ENCODE results near the gene PNISR. TPM values are rescaled to one million over a fixed set of nuclear protein-coding genes. Genes with fewer than 3 reads are reported as not detected.

PNISR gene
- total RNA-seq, 1 experiment from 2014 or later = 134 TPM

DNA sequence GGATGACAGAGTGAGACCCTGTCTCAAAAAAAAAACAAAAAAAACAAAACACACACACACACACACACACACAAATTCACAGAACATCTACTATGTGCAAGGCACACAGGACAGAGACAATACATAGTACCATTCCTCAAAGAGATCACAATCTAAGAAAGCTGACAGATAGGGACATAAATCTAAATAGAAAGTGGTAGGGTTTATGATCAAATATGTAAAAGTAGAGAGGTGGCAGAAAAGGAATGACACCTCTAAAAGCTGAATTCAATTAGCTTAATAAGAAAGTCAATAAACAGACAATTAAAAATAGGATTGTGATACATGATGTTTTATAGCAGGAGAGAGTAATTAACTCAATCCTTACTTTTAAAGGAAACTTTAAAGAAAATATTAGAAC, 48.6 kb upstream of the PNISR start:
- no peaks in the 10 kb centered on the region for H3K9me3 ChIP-seq (ENCODE audit: control insufficient read depth, low read depth, low read length)

More for the DNA sequence above, 48.6 kb upstream of the PNISR start:
- Mint-ChIP-seq H3K4me1 (no peaks in the 10 kb centered on the region), H3K27me3 (ENCODE audit: low read depth) (no peaks in the 10 kb centered on the region), H3K27ac (peak overlapping the region in 1 of 3 experiments; percentile 8; a peak in 1 of 7 replicates), H3K4me3 (no peak overlapping the region), H3K9me3 (no peaks in the 10 kb centered on the region), H3K36me3 (ENCODE audit: insufficient read depth in 1 of 3, low read depth in 3 of 3) (peaks cover 6 to 24% (median 21%) of the 10 kb centered on the region in 3 experiments; a peak in 6 of 7 replicates)
- no peaks in the 10 kb centered on the region for H3K4me1 ChIP-seq (ENCODE audit: insufficient read depth, low read length)
- no peak for DNase-seq
- H3K23me2 ChIP-seq (ENCODE audit: insufficient read length, low read depth, low read length, poor library complexity, severe bottlenecking) = no peaks in the 10 kb centered on the region
- H3K56ac ChIP-seq (ENCODE audit: insufficient read length, low read depth, low read length) = no peak overlapping the region
- no peak overlapping the region for H3K4me2 ChIP-seq (ENCODE audit: insufficient read depth, insufficient read length, low read length)
- H2BK5ac ChIP-seq (ENCODE audit: insufficient read length, low read length) = no peak overlapping the region
- no peaks in the 10 kb centered on the region for H3K27me3 ChIP-seq (ENCODE audit: insufficient read depth, low read length)
- H2AK5ac ChIP-seq (ENCODE audit: insufficient read length, low read length) = no peak overlapping the region
- no peaks in the 10 kb centered on the region for H4K20me1 ChIP-seq (ENCODE audit: control insufficient read depth, insufficient read depth, insufficient read length)
- H4K8ac ChIP-seq (replicated peaks; ENCODE audit: insufficient read length, low read depth, low read length) = no peak overlapping the region
- no peak overlapping the region for H2AFZ ChIP-seq (ENCODE audit: low read length)
- H3K4ac ChIP-seq (ENCODE audit: low read depth, low read length) = no peak overlapping the region
- H3T11ph ChIP-seq (ENCODE audit: low read length) = no peak overlapping the region
- H4K5ac ChIP-seq (ENCODE audit: insufficient read length, low read depth, low read length) = no peak overlapping the region
- H2BK15ac ChIP-seq (ENCODE audit: low read depth, low read length) = no peak overlapping the region
- H3K18ac ChIP-seq (ENCODE audit: insufficient read length, low read depth, low read length) = no peak overlapping the region
- H3K79me2 ChIP-seq (ENCODE audit: insufficient read depth, low read length) = no peaks in the 10 kb centered on the region
- H3K9ac ChIP-seq (ENCODE audit: extremely low read depth, insufficient read length, low read length) = no peak overlapping the region
- no peak overlapping the region for H2BK120ac ChIP-seq (ENCODE audit: low read depth, low read length, poor library complexity, severe bottlenecking)
- H3K14ac ChIP-seq (ENCODE audit: insufficient read depth, low read length) = no peak overlapping the region
- no peaks in the 10 kb centered on the region for H3K79me1 ChIP-seq (ENCODE audit: insufficient read depth, low read depth, low read length, poor library complexity, severe bottlenecking)
- H3K27ac ChIP-seq (ENCODE audit: insufficient read length, low read depth, low read length) = no peak overlapping the region
- H2BK20ac ChIP-seq (ENCODE audit: low read depth, low read length, poor library complexity, severe bottlenecking) = no peak overlapping the region
- H4K91ac ChIP-seq (ENCODE audit: insufficient read length, low read depth, low read length) = no peak overlapping the region
- no peak overlapping the region for H2BK12ac ChIP-seq (ENCODE audit: insufficient read length, low read depth, low read length)
- no peak overlapping the region for H3K23ac ChIP-seq (ENCODE audit: insufficient read length, low read depth, low read length)
- TF ChIP-seq, protein P1, sequence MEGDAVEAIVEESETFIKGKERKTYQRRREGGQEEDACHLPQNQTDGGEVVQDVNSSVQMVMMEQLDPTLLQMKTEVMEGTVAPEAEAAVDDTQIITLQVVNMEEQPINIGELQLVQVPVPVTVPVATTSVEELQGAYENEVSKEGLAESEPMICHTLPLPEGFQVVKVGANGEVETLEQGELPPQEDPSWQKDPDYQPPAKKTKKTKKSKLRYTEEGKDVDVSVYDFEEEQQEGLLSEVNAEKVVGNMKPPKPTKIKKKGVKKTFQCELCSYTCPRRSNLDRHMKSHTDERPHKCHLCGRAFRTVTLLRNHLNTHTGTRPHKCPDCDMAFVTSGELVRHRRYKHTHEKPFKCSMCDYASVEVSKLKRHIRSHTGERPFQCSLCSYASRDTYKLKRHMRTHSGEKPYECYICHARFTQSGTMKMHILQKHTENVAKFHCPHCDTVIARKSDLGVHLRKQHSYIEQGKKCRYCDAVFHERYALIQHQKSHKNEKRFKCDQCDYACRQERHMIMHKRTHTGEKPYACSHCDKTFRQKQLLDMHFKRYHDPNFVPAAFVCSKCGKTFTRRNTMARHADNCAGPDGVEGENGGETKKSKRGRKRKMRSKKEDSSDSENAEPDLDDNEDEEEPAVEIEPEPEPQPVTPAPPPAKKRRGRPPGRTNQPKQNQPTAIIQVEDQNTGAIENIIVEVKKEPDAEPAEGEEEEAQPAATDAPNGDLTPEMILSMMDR (conservative IDR thresholded peaks at IDR 0.05) = no peak

Data from H9 (cell line).